ENCODE data around the gene CYP39A1. TPM values are rescaled to one million over a fixed set of nuclear protein-coding genes. Genes with fewer than 3 reads are reported as not detected.
A peak's percentile ranks its signal among the peaks of the same experiment; 100 is the strongest.

CYP39A1 gene
- total RNA-seq, 2 donors from 2014 or later, result 6.0 to 6.3 TPM

DNA sequence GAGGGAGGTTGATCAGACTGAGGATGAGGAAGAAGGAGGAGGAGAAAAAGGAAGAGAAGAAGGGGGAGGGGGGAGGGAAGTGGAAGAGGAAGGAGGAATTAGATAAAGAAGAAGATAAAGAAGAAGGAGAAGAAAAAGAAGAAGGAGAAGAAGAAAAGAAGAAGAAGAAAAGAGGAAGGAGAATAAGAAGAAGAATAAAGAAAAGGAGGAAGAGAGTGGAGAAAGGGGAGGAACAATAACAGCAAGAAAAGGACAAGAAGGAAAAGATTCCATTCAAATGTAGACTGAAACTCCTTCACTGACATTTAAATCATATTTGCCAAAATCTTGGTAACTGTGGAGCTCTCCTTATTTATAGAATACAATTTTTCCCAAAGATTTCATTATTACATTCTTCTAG, 127.0 kb downstream of the CYP39A1 start:
- intact Hi-C loops (cut with DNase I), result no loop called here
- Histone ChIP-seq H3K4me3 (no peak overlapping the region), H3K27ac (no peak overlapping the region), H3K4me1 (no peaks in the 10 kb centered on the region), H3K36me3 (replicated peaks in 1 of 2; ENCODE audit: insufficient read depth in 1 of 2, low read depth in 2 of 2) (no peaks in the 10 kb centered on the region), H3K27me3 (no peaks in the 10 kb centered on the region), H3K9me3 (no peaks in the 10 kb centered on the region)
- TF ChIP-seq, protein P1, sequence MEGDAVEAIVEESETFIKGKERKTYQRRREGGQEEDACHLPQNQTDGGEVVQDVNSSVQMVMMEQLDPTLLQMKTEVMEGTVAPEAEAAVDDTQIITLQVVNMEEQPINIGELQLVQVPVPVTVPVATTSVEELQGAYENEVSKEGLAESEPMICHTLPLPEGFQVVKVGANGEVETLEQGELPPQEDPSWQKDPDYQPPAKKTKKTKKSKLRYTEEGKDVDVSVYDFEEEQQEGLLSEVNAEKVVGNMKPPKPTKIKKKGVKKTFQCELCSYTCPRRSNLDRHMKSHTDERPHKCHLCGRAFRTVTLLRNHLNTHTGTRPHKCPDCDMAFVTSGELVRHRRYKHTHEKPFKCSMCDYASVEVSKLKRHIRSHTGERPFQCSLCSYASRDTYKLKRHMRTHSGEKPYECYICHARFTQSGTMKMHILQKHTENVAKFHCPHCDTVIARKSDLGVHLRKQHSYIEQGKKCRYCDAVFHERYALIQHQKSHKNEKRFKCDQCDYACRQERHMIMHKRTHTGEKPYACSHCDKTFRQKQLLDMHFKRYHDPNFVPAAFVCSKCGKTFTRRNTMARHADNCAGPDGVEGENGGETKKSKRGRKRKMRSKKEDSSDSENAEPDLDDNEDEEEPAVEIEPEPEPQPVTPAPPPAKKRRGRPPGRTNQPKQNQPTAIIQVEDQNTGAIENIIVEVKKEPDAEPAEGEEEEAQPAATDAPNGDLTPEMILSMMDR (IDR thresholded peaks at IDR 0.05), result no peak
- DNase-seq (no peak), ATAC-seq (no peak)

DNA sequence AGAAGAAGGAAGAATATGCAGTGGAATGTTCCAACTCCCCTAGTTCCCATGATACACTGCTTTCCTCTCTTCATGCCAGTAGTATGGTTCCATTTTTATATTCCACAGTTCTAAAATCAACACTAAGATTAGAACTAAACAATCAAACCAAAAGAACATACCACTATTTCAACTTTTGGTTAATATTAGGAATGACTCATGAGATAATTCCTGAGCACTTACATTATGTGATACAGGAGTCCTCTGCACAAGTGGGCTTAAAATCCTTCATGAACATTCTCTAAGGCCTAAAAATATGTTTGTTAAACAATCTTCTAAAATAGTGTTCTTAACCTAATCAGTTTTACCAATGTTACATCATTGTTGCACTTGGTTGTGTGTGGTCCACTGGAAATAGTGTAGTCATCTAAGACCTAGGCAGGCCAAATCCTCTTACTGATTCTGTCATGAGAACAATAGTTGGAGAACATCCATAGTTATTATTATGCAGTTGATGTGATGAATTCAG, 131.1 kb downstream of the CYP39A1 start:
- no peak overlapping the region for H3K4me3 ChIP-seq
- ATAC-seq (no peak), DNase-seq (no peak)
- H3K36me3 ChIP-seq (replicated peaks in 1 of 2; ENCODE audit: insufficient read depth in 1 of 2, low read depth in 2 of 2), result no peaks in the 10 kb centered on the region
- no peaks in the 10 kb centered on the region for H3K9me3 ChIP-seq
- TF ChIP-seq, protein P1 (IDR thresholded peaks at IDR 0.05), result no peak
- no peak for TF ChIP-seq POLR2A (IDR thresholded peaks at IDR 0.05)
- intact Hi-C loops (cut with DNase I), result no loop called here
- H3K27ac ChIP-seq, result no peak overlapping the region
- no peaks in the 10 kb centered on the region for H3K4me1 ChIP-seq
- no peaks in the 10 kb centered on the region for H3K27me3 ChIP-seq

DNA sequence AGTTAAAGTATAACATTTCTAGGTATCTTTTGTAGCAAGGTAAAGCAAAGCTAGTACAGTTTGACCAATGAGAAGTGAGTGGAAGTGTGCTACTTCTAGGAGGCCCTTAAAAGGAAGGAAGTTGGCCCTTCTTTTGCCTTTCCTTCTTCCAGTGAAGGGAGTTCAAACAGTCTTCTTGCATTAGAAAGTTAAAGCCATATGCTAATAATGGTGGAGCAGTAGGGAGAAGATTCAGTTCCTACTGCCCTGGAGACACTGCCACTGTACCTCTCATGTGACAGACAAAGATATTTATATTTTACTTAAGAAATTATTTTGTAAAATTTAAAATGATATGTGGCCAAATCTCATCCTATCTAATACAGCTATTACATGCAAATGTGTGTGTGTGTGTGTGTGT, 135.4 kb downstream of the CYP39A1 start:
- Histone ChIP-seq H3K4me3 (no peak overlapping the region), H3K4me1 (no peaks in the 10 kb centered on the region), H3K9me3 (no peaks in the 10 kb centered on the region), H3K36me3 (replicated peaks in 1 of 2; ENCODE audit: insufficient read depth in 1 of 2, low read depth in 2 of 2) (no peaks in the 10 kb centered on the region), H3K27ac (no peak overlapping the region), H3K27me3 (no peaks in the 10 kb centered on the region)
- DNase-seq (no peak), ATAC-seq (no peak)
- TF ChIP-seq, protein P1 (IDR thresholded peaks at IDR 0.05), result no peak
- no peak for TF ChIP-seq POLR2A (IDR thresholded peaks at IDR 0.05)
- intact Hi-C loops (cut with DNase I), result no loop called here

DNA sequence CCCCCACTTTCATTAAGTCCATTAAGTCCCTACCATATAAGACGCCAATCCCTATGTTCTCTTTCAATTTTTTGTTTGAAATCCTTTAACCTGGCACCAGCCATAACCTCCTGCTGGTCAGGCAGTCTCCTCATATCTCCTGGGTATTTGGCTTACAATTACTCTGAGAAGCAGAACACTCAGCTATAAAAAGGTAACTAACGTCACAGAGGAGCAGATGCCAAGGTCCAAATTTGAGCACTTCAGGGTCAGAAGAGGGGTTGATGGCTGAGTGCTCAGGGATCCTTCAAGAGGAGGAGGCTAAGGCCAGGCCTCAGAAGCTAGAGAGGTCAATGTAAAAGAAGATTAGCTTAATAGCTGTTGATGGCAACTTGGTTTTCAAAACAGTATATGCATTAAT, 139.1 kb downstream of the CYP39A1 start:
- intact Hi-C loops (cut with DNase I), result no loop called here
- DNase-seq (no peak), ATAC-seq (no peak)
- Histone ChIP-seq H3K4me1 (peaks cover 29% of the 10 kb centered on the region), H3K4me3 (no peak overlapping the region), H3K36me3 (replicated peaks in 1 of 2; ENCODE audit: insufficient read depth in 1 of 2, low read depth in 2 of 2) (no peaks in the 10 kb centered on the region), H3K9me3 (no peaks in the 10 kb centered on the region), H3K27me3 (no peaks in the 10 kb centered on the region), H3K27ac (no peak overlapping the region)
- TF ChIP-seq, protein P1 (IDR thresholded peaks at IDR 0.05), result no peak
- TF ChIP-seq POLR2A (IDR thresholded peaks at IDR 0.05), result no peak
- WGBS, 2 donors, result 62 to 63% methylated on average over 2 of the region's 2 CpGs

DNA sequence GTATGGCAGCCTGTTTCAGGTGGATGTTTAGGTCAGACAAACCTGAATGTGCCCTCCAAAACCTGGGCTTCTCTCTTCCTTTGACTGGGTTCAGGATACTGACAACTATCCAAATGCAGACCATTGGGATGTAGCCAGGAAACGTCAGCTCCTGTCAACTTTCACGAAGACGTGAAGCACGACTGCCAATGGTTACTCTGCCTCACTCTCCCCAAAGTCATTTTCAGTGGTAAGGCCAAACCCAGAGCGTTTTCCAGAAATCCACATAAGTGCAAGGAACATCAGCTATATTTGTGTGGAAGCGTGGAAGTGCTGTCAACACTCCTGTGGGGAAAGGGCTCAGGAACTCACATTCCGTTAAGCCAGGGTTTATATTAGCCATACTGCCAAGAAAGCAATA, 141.3 kb downstream of the CYP39A1 start:
- DNase-seq, result no peak
- 60 to 61% methylated on average over 7 of the region's 7 CpGs for WGBS, 2 donors
- intact Hi-C loops (cut with DNase I), result no loop called here
- no peak for ATAC-seq
- Histone ChIP-seq H3K27me3 (no peaks in the 10 kb centered on the region), H3K4me1 (peaks cover 46% of the 10 kb centered on the region), H3K36me3 (replicated peaks in 1 of 2; ENCODE audit: insufficient read depth in 1 of 2, low read depth in 2 of 2) (no peaks in the 10 kb centered on the region), H3K4me3 (no peak overlapping the region), H3K9me3 (no peaks in the 10 kb centered on the region), H3K27ac (peak overlapping the region in 3 of 4 donors; percentile 10 to 42 (median 32))
- TF ChIP-seq, protein P1 (IDR thresholded peaks at IDR 0.05), result no peak

Data from body of pancreas (tissue), 4 donors.